ENCODE data around the gene CCDC30.

DNA sequence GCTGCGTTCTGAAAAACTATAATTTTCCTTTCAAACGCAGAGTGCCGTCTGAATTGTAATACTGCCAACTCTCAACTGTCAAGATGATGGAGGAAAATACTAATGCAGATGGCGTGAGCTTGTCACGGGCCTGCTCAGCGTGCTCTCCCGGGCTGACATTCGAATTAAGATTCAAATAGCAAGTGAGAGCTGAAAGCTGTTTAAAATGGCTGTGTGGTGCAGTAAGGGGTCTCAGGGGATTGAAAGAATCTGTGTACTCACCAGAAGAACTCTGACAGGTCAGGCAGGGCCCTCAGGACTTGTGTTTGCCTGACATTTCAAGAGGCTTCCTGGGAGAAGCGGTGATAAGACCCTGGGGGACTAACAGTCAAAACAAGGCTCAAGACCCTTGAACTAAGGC is 40.3 kb upstream of the CCDC30 start:
- TF ChIP-seq, protein P1, sequence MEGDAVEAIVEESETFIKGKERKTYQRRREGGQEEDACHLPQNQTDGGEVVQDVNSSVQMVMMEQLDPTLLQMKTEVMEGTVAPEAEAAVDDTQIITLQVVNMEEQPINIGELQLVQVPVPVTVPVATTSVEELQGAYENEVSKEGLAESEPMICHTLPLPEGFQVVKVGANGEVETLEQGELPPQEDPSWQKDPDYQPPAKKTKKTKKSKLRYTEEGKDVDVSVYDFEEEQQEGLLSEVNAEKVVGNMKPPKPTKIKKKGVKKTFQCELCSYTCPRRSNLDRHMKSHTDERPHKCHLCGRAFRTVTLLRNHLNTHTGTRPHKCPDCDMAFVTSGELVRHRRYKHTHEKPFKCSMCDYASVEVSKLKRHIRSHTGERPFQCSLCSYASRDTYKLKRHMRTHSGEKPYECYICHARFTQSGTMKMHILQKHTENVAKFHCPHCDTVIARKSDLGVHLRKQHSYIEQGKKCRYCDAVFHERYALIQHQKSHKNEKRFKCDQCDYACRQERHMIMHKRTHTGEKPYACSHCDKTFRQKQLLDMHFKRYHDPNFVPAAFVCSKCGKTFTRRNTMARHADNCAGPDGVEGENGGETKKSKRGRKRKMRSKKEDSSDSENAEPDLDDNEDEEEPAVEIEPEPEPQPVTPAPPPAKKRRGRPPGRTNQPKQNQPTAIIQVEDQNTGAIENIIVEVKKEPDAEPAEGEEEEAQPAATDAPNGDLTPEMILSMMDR (IDR thresholded peaks at IDR 0.05) = no peak
- no peak for TF ChIP-seq POLR2A (IDR thresholded peaks at IDR 0.05)

Measured in thyroid gland (tissue), 4 donors.